ENCODE measurements around the gene SETD2. TPM values are rescaled to one million over a fixed set of nuclear protein-coding genes. Genes with fewer than 3 reads are reported as not detected.

SETD2 gene
- total RNA-seq, 1 experiment from 2014 or later, result 60.8 TPM

DNA sequence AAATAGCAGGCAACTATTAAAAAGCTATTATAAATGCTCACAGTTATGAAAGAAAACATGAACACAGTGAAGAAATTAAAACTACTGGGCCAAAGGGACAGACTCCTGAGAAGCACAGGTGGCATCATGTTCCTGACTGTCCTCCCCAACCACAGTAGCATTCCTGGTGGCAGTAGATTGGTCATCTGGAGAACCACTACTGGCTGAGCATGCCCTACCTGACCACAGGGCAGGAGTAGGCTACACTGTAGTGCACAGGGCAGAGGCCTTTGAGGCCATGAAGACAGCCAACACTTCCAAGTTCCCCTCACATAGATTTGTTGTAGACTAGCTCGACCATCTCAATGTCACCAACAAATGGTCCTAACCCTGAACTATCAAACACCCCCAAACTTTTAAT is 135.2 kb downstream of the SETD2 start:
- H3K9me3 Mint-ChIP-seq, result no peaks in the 10 kb centered on the region
- no peak overlapping the region for H3T11ph ChIP-seq (ENCODE audit: low read length)
- no peaks in the 10 kb centered on the region for H3K27me3 ChIP-seq (ENCODE audit: insufficient read depth, low read length)
- H2BK120ac ChIP-seq (ENCODE audit: low read depth, low read length, poor library complexity, severe bottlenecking), result no peak overlapping the region
- no peak overlapping the region for H2BK5ac ChIP-seq (ENCODE audit: insufficient read length, low read length)
- no peak overlapping the region for H3K4ac ChIP-seq (ENCODE audit: low read depth, low read length)
- no peak overlapping the region; a peak in 1 of 7 replicates for H3K27ac Mint-ChIP-seq
- TF ChIP-seq, protein P1, sequence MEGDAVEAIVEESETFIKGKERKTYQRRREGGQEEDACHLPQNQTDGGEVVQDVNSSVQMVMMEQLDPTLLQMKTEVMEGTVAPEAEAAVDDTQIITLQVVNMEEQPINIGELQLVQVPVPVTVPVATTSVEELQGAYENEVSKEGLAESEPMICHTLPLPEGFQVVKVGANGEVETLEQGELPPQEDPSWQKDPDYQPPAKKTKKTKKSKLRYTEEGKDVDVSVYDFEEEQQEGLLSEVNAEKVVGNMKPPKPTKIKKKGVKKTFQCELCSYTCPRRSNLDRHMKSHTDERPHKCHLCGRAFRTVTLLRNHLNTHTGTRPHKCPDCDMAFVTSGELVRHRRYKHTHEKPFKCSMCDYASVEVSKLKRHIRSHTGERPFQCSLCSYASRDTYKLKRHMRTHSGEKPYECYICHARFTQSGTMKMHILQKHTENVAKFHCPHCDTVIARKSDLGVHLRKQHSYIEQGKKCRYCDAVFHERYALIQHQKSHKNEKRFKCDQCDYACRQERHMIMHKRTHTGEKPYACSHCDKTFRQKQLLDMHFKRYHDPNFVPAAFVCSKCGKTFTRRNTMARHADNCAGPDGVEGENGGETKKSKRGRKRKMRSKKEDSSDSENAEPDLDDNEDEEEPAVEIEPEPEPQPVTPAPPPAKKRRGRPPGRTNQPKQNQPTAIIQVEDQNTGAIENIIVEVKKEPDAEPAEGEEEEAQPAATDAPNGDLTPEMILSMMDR (conservative IDR thresholded peaks at IDR 0.05), result no peak
- H3K79me1 ChIP-seq (ENCODE audit: insufficient read depth, low read depth, low read length, poor library complexity, severe bottlenecking), result no peaks in the 10 kb centered on the region
- H3K4me1 ChIP-seq (ENCODE audit: insufficient read depth, low read length), result no peaks in the 10 kb centered on the region
- H3K27ac ChIP-seq (ENCODE audit: insufficient read length, low read depth, low read length), result no peak overlapping the region
- no CpG with 5 or more reads among the region's 1 CpG for WGBS (ENCODE audit: extremely low coverage, insufficient read length, low lambda C conversion rate)
- no peak overlapping the region for H2AK5ac ChIP-seq (ENCODE audit: insufficient read length, low read length)
- no peak overlapping the region for H2AFZ ChIP-seq (ENCODE audit: low read length)
- no peak overlapping the region for H4K8ac ChIP-seq (replicated peaks; ENCODE audit: insufficient read length, low read depth, low read length)
- H3K79me2 ChIP-seq (ENCODE audit: insufficient read depth, low read length), result no peaks in the 10 kb centered on the region
- H4K5ac ChIP-seq (ENCODE audit: insufficient read length, low read depth, low read length), result no peak overlapping the region
- no peaks in the 10 kb centered on the region for H3K9me3 ChIP-seq (ENCODE audit: control insufficient read depth, low read depth, low read length)
- no peak overlapping the region for H2BK15ac ChIP-seq (ENCODE audit: low read depth, low read length)
- peaks cover 2 to 22% (median 9%) of the 10 kb centered on the region in 3 experiments; a peak in 5 of 7 replicates for H3K36me3 Mint-ChIP-seq (ENCODE audit: insufficient read depth in 1 of 3, low read depth in 3 of 3)
- no peak overlapping the region for H4K91ac ChIP-seq (ENCODE audit: insufficient read length, low read depth, low read length)
- no peaks in the 10 kb centered on the region for H4K20me1 ChIP-seq (ENCODE audit: control insufficient read depth, insufficient read depth, insufficient read length)
- H3K18ac ChIP-seq (ENCODE audit: insufficient read length, low read depth, low read length), result no peak overlapping the region
- H3K23ac ChIP-seq (ENCODE audit: insufficient read length, low read depth, low read length), result no peak overlapping the region
- H3K23me2 ChIP-seq (ENCODE audit: insufficient read length, low read depth, low read length, poor library complexity, severe bottlenecking), result no peaks in the 10 kb centered on the region
- H3K4me2 ChIP-seq (ENCODE audit: insufficient read depth, insufficient read length, low read length), result no peak overlapping the region
- H2BK12ac ChIP-seq (ENCODE audit: insufficient read length, low read depth, low read length), result no peak overlapping the region
- DNase-seq, result no peak
- H3K56ac ChIP-seq (ENCODE audit: insufficient read length, low read depth, low read length), result no peak overlapping the region
- no peak overlapping the region for H3K9ac ChIP-seq (ENCODE audit: extremely low read depth, insufficient read length, low read length)
- H3K4me1 Mint-ChIP-seq, result peaks cover 16 to 17% of the 10 kb centered on the region in 2 experiments
- H3K4me3 Mint-ChIP-seq, result no peak overlapping the region
- H3K14ac ChIP-seq (ENCODE audit: insufficient read depth, low read length), result no peak overlapping the region
- no peaks in the 10 kb centered on the region for H3K27me3 Mint-ChIP-seq (ENCODE audit: low read depth)
- no peak overlapping the region for H2BK20ac ChIP-seq (ENCODE audit: low read depth, low read length, poor library complexity, severe bottlenecking)

Data from H9 (cell line).